ENCODE results near the gene SPATA24.
"Not testable (repeated sequence)": the region's sequence is repeated elsewhere in the genome, so short reads cannot be mapped to it uniquely, and the experiment has no call there.

SPATA24 gene

DNA sequence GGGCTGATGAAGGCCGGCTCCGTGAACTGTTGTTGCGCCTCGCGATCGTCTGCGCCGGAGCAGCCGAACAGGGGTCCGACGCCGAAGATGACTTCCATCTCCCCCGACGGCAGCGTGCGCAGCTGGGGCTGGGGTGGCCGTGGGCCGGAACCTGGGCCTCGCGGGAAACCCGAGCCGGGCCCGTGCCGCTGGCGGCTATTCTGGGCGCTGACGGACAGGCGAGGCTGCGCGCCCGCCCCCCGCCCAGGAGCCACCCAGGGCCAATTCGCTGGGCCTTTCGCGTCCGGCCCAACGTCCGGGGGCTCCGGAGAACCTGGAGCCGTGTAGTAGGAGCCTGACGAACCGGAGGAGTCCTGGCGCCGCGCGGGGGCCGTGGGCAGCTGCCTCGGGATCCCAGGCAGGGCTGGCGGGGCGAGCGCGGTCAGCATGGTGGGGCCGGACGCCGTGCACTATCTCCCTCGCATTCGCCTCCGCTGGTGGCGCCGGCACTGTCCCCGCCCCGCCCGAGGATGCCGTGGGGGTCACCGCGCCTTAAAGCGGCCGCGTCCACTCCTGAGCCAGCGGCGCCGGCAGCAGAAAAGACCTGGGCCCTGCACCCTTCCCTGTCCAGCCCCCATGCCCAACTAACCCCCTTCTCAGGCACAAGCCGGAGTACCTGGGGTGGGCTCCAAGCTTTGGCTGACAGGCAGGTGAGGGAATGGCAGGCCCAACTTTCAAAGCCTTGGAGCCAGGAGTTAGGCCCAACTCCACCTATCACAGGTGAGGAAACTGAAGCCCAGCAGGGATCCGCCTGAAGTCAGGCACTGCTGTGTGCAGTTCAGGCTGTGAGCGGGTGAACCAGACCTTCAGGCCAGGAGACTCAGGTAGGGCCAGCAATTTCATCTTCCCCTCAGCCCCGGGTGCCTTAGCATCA, 9.0 kb downstream of the SPATA24 start, which contains the start of gene PROB1:
PROB1 (minus strand) TSS at position 451 of the 913 bp plus-strand sequence; CDS start at position 428, 23 bp downstream.
- no peak for DNase-seq (ENCODE audit: low spot score)

DNA sequence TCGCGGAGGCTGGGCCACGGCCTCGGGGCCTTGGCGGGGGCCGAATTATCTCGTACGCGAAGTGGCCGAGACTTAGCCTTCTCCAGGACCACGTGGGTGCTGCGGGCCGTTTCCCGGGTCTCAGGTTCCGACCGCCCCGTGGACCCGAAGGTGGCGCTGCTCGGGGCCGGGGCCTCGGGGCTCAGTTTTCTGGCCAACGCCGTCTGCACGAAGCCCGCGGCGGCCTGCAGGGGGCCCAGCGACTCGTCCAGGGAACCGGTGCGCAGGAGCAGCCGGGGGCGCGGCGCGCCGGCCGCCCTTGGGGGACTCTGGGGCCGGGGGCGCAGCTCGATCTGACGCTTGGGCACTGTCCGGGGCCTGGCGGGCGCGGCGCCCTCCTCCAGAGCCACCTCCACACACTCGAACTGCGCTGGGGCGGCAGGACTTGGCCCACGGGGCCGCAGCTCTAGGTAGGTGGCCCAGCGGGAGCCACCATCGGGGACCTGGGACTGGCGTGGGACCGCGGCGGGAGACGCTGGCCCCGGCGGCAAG, 9.7 kb downstream of the SPATA24 start:
- no peak for DNase-seq (ENCODE audit: low spot score)

DNA sequence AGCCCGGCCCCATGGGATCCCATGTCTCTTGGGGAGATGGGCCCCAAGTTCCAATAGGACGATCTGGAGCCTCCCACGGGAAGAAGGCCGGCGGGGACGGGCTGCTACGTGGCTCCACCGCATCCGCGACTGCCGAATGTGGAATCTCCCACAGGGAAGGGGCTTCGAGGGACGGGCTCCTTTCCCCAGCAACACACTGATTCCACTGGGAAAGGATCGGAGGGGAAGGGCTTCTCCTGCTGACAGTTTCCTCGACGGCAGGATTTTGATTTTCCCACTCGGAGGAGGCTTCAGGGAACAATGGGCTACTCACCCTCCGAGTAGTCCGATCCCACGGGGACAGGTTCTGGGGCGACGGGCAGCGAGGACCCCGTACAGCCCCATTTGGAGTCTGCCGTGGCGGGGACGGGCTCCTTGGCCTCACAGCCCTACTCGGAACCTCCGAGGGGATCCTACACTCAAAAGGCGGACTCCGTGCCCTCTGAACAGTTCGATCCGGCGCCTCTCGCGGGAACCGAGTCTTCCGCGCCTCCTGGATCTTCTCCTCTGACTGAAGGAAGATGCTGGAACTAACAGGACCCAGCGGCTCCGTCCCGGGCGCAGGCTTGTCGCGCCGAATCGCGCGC, 10.3 kb downstream of the SPATA24 start:
- DNase-seq (ENCODE audit: low spot score): no peak

DNA sequence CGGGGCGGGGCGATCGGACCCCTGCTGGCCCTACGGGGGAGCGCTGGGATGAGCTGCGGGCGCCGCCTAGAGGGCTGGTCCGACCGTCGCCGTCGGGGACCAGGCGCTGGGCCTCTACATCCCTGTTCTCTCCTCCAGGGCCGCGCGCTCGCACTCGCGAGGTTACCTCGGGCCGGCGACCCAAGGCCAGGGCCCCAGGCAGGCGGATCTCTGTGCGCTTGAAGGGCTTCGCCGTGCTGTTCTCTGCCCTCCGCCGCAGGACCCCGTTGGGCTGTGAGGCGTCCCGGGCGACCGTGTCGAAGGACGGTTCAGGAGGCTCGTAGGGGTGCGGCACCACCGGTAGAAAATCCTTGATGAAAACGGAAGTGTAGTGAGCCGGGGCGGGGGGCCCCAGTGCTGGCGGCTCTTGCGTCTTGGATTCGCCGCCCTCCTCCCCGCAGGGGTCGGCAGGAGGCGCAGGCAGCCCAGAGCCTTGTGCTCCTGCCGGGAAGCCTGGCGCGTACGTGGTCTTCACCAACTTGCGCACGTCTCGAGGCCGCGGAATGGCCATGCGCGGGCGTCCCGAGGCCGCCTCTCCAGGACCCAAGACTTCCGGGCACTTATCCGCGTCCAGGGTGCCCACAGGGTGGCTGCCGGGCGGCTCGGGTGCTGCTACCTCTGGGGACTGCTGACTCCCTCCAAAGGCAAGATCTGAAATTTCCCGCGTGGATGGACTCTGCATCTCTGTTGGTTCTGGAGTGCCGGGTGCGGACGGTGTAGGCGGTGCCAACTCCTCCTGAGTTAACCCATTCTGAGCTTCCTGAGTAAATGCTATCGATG, 11.0 kb downstream of the SPATA24 start:
- no peak for DNase-seq (ENCODE audit: low spot score)

DNA sequence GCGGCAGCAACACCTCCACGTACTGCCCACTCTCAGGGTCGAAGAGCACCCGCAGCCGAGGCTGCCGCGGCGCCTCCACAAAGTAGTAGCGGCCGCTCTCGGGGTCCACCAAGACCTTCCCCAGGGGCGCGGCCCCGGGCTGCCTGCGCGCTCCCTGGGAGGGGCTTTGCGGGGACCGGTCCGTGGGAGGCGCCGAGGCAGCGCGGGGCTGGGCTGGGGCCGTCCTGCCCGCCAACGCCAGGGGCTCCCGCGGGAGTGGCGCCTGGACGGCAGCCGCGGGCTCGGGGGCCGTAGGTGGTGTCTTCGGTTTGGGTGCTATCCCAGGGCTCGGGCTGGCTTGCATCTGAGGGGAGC, 11.6 kb downstream of the SPATA24 start:
- DNase-seq (ENCODE audit: low spot score): no peak

DNA sequence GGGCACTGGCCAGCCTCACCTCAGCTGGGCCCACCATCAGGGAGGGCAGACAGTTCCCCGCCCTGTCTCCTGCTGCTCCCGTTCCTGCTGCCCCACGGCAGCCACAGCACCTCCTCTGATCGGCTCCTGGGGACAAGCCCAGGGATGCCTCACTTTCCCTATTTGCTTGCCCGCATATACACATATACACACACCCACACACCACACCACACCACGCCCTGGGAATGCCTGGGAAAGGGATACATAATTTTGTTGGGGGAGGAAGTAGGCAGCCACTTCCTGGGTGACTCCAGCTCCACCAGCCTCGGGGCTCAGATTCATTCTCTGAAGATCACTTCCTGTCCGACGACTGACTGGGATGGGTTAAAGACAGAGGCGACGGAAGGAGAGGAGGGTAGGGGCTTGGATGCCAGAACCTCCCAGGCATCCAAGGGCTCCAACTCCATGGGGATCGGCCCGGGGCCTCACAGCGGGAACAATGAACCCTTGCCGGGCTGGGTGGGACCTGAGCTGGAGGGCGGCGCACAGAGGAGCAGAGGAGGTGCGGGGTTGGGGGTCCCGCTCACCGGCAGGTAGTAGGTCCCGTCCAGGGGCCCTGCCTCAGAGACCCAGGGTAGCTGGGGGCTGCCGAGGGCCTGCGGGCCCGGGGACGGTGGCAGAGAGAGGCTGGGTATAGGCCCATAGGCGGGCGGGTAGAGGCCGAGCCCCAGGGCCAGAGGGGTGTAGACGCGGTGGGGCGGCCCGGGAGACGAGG, 12.1 kb downstream of the SPATA24 start:
- DNase-seq (ENCODE audit: low spot score): no peak

DNA sequence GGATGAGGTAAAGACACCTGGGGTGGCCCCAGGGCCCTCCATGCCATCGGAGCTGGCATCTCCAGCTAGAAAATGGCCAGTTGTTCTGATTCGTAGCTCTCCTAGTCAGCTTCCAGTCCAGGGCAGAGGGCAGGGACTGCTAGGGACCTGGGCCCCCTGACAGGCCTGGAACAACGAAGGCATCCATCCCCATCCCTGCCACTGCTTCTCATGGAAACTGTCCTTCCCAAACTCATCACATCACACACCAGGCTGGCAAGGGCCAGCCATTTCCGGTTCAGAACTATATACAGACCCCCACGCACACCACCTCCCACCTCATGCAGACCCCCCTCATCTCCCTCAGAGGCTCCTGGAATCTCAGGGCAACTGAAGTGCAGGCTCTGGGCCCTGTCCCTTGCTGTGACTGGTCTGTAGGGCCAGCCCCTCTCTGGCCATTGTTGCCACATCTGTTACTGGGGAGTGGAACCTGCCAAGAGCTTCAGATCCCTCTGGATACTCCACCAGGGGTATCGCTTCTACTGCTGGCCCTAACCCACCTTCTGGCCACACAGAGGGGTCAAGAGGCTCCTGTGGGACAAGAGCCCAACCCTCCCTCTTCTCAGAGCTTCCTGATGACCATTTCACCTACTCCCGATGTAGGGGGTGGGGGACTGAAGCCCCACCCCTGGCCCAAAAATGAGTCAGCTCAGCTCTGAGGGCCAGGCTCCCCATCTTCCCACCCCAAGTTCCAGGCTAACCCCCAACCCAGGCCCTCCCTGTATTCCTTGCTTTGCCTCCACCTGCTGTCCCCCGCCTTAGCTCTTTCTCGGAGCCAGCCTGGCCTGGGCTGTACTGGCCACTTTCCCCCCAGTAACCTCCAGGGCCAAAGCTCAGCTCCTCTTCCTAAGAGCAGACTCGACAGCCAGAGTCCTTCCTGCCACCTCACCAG, 13.0 kb downstream of the SPATA24 start:
- no peak for DNase-seq (ENCODE audit: low spot score)

DNA sequence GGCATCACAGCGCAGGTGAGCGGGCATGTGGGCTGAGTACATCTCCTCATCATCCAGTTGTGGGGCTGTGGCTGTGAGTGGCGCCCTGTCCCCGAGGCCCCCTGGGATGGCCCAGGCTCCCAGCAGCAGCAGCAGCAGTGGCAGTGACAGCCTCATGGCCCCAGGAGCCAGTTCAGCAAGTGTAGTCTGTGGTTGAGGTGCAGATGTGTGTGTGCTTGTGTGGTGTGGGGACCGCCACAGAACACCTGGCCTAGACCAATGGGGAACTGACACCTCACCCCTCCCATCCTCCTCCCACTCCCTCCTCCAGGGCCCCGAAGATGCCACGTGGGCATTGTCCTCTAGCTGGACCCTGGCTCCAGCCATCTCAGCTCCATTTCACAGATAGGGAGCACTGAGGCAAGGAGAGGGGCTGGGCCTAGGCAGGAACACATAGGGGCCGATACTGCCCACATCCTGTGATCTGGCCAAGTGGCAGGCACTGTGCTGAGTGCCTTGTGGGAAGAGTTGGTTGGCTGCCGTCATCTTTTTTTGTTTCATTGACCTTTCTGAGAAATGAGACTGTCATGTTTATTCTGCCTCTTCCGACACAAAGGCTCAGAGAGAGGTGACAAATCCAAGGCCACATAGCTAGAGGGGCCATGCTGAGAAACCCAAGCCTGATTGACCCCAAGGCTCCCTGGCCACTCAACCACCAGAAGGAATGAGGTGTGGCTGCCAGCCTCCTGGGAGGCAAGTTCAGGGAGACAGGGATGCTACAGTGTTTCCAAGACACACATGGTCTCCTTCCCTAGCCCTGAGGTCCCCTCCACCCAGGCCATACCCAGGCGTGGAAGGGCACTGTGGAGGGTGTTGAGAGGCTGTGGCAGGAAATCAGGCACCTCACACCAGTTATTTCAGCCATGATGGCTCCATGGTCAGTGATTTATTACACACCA, 13.9 kb downstream of the SPATA24 start, which contains the start of gene MZB1:
MZB1 (minus strand) TSS at position 213 of the 938 bp plus-strand sequence; CDS start at position 156, 57 bp downstream.
- DNase-seq (ENCODE audit: low spot score): no peak

DNA sequence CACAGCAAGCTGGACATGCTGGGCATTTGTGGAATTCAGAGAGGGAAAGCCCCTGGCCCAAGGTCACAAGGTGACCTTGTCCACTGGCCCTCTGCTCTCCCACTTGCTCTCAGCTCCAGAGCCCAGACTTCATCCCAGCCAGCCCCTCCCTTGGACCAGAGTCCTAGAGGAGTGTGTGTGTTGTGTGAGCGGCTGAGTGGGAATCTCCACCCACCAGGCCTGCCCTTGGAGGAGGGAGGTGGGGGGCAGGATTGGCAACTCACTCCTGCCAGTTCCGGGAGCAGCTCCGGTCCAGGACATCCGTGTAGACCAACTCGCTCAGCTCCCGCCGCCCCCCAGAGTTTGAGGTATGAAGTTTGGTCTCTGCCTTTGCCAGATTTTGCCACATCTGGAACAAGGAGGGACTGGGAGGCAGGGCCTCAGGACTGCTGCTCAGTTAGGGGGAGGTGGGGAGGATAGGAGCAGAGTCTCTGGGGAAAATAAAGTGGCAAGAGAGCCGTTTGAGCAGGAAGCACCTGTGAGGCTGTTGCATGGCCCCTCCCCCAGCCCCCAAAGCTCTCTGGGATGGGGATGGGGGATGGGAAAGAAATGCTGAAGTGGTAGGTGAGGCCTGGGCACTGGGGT, 15.6 kb downstream of the SPATA24 start:
- DNase-seq (ENCODE audit: low spot score): no peak

DNA sequence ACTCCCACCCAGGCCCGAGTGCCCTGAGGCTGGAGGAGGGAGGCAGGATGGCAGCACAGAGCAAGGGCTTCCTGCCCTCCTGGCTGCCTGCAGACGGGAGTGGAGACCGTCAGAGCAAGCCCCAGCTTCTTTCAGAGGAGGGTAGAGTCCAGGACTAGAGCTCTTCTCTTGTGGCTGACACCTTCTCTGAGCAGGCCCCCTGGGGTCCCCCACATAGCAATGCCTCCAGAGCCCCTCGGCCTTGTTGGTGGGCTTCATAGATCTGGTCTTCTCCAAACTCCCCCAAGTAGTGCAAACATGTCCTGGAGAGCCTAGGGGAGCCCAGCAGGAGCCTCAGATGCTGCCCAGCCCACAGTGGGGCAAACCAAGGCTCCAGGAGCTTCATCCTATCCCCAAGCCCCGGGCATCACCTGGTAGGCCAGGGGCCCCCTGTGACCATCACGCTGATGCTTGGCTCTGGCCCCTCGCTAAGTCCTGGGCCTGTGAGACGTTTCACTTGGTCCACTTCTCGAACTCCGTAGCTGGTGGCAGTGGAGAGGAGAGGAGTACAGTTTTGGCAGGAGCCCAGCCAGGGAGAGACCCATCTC, 16.2 kb downstream of the SPATA24 start:
- no peak for DNase-seq (ENCODE audit: low spot score)

DNA sequence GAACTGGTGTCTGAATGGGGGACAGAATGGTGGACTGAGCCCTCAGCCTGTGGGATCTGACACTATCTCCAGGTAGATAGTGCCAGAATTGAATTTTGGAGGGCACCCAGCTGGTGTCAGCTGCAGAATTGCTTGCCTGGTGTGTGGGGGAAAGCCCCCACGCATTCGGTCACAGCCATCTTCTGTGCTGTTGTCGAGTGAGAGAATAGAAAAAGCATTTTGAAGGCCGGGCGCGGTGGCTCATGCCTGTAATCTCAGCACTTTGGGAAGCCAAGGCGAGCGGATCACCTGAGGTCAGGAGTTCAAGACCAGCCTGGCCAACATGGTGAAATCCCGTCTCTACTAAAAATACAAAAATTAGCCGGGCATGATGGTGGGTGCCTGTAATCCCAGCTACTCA, 16.9 kb downstream of the SPATA24 start:
- DNase-seq (ENCODE audit: low spot score): not testable (repeated sequence)

DNA sequence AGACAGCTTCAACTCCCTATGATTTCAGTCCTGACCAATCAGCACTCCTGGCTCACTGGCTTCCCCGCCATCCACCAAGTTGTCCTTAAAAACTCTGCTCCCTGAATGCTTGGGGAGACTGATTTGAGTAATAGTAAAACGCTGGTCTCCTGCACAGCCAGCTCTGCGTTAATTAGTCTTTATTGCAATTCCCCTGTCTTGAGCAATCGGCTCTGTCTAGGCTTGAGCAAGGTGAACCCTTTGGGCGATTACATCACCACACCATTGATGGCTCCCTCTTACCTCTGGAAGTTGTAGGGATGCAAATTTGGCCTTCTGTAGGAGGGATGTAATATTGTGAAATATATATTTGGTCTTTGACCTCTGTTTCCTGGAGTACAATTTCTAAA, 17.8 kb downstream of the SPATA24 start:
- no peak for DNase-seq (ENCODE audit: low spot score)

DNA sequence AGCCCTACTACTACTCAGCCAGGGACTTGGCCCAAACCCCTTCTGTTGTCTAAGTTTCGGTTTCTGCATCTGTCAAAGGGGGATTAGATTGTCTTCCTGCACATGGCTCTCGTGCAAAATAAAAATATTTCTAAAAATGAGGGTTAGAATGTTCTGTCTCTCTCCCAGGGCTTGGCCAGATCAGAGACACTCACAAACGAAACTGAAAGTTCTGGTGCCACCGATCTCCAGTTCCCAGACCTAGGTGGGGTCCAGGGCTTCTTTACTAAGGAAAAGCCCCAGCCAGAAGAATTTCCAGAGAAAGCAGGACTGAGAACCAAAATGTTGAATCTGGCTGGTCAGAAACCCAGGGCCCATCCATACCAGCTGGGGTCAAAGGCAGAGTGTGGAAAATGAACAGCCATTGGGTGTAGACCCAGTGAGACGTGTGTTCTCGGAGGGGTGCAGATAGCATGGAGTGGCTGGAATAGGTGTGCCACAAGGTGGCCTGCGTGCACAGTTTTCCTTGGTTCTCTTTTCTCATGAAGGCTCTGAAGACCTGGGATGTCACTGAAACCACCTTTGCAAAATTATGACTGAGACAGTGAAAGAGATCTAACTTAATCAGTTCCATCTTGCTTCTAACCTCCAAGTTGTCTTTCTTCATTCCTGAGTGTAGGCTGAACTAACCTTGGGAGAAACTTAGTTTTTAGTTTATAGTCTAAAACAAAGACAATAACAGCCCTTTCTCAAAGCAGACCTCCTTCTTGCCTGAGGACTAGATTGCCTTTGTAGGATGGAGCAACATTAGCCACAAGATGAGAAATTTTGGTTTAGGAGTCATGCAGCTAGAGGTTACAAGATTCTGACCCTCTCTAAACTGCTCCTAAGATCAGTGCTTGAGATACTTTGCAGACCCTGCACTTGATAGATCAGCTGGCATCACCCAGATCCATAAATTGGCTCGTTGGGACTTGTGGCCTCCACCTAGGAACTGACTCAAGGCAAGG, 18.5 kb downstream of the SPATA24 start:
- DNase-seq (ENCODE audit: low spot score): no peak

DNA sequence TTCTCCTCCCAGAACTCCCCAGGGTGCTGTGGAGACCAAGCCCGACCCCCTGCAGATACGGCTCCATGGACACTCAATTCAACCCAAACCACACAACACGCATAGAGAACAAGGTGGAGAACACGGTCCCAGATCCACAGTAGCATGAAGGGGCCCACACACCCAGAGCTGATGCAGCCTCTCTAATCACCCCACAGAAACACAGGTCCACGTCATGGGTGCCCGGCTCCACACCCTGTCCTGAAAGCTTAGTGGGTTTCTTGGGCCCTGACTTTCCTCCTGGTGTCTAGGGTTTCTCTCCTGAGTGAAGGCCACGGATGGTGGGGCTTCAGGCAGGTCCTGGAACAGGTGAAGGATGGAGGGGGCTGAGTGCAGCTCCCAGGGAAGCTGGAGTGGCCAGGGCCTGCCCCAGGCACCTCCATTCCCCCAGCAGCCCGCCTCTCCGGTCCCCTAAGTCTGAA, 19.3 kb downstream of the SPATA24 start:
- DNase-seq (ENCODE audit: low spot score): no peak

DNA sequence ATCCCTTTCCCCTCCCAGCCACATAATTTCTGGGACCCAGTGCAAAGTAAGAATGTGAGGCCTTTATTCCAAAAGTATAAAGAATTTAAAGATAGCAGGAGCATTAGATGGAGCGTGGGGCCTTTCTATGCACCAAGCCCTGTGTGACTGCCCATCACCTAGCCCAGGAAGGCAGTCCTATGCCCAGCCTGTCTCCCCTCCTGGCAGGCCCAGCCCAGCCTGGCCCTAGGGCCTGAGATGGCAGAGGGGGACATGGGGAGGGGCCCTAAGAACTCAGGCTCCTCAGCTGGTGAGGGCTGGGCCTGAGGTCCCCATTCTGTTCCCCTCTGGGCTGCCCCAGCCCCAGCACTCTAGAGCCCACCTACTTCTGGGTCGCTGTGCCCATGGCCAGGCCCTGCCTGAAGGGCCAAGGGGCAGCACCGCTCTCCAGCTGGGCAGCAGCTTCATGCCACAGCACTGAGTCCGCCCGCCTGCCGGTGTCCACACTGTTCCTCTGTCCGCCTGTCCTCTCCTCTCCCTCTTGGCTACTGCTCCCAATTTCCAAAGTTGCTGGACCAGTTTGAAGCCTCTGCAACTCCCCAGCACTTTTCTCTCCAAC, 19.8 kb downstream of the SPATA24 start:
- no peak for DNase-seq (ENCODE audit: low spot score)

DNA sequence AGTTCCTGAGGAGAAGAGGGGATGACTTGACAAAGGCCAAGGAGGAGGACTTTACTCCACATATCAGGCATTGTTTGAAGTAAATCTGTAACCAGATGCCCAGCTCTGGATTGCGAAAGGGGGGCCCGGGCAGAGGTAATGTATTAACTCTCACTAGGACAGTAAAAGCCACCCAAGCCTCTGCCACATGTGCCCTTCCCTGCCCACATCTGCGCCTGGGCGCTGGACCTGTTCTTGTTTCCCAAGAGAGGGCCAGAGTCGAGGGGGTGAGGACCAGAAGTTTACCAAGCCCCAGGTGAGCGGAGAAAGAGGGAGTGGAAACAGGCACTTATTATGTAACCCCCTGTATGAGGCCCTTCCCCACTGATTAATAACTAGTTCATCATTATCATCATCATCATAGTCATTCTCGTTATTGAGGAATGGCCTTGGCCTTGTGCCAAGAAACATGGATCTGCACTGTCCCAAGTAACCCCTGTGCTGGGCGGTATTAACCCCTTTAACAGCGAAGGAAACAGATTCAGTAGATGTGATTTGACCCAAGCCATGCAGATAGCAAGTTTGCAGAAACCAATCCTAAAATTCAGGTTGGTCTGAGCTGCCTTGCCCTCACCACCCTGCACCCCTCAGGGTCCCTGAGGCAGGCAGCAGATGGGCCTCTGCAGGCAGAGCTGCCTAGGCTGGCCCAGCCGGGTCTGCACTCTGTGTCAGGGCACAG, 20.5 kb downstream of the SPATA24 start, which contains the start of gene SLC23A1:
SLC23A1 (minus strand) TSS at position 23 of the 718 bp plus-strand sequence. CDS start 44 bp downstream, outside the sequence.
- no peak for DNase-seq (ENCODE audit: low spot score)

Data from left forelimb (tissue), 1 donor.